GM21825 (cell line): Measurements from ENCODE around the gene SHISAL2B.
"Not testable (repeated sequence)": the region's sequence is repeated elsewhere in the genome, so short reads cannot be mapped to it uniquely, and the experiment has no call there.

Experiments used
- ATAC-seq: cut with Tn5 transposase; IDR thresholded peaks from one replicate; pipeline ENCODE4 v1.9.1; 2021; ENCODE audit warnings: mild to moderate bottlenecking, moderate library complexity; ENCODE audit not compliant: unreplicated experiment

SHISAL2B gene

DNA sequence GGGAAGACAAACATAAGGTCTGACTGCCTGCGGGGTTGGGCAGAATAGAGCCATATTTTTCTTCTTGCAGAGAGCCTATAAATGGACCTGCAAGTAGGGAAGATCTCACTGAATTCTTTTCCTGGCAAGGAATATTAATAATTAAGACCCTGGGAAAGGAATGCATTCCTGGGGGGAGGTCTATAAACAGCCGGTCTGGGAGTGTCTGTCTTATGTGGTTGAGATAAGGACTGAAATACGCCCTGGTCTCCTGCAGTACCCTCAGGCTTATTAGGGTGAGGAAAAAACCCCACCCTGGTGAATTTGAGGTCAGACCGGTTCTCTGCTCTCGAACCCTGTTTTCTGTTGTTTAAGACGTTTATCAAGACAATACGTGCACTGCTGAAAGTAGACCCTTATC lies 6.1 kb downstream of the SHISAL2B start:
- not testable (repeated sequence) for ATAC-seq

DNA sequence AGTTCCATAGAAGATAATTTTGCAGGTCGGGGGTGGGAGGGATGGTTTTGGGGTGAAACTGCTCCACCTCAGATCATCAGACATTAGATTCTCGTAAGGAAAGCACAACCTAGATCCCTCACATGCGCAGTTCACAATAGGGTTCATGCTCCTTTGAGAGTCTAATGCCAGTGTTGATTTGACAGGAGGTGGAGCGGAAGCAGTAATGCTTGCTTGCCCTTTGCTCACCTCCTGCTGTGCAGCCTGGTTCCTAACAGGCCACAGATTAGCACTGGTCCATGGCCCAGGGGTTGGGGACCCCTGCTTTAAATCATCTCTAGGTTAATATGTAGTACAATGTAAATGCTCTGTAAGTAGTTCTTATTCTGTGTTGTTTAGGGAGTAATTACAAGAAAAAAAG lies 10.5 kb downstream of the SHISAL2B start:
- no peak for ATAC-seq

DNA sequence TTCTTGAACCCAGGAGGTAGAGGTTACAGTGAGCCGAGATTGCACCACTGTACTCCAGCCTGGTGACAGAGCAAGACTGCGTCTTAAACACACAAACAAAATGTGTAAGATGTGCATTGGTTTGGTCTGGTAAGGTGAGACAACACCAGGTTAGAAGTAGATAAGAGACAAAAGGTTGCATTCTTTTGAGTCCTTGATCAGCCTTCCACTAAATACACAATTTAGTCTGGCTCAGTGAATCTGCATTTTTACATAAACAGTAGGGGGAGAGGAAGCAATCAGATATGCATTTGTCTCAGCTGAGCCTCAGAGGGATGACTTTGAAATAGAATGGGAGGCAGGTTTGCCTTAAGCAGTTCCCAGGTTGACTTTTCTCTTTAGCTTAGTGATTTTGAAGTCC lies 15.8 kb downstream of the SHISAL2B start:
- not testable (repeated sequence) for ATAC-seq

DNA sequence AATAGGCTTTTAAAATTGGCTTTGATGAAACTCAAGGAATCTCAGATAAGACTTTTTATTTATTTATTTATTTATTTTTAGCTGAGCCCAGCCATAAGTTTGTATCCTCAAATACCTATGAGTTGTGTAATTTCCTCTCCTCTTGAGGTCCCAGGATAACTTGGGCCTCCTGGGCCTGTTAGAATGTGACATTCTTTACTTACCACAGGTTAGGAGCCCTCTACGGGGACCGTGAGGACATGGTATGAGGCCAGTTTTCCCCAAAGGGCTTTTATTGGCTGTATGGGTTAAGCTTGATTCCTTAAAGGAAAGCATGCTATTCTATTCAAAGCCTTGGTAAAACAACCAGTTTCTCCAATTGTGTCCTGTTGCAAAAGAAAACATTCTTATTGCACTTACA lies 16.9 kb downstream of the SHISAL2B start:
- no peak for ATAC-seq

DNA sequence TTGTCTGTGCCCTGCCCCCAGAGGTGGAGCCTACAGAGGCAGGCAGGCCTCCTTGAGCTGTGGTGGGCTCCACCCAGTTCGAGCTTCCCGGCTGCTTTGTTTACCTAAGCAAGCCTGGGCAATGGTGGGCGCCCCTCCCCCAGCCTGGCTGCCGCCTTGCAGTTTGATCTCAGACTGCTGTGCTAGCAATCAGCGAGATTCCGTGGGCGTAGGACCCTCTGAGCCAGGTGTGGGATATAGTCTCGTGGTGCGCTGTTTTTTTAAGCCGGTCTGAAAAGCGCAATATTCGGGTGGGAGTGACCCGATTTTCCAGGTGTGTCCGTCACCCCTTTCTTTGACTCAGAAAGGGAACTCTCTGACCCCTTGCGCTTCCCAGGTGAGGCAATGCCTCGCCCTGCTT lies 24.2 kb downstream of the SHISAL2B start:
- ATAC-seq = not testable (repeated sequence)

DNA sequence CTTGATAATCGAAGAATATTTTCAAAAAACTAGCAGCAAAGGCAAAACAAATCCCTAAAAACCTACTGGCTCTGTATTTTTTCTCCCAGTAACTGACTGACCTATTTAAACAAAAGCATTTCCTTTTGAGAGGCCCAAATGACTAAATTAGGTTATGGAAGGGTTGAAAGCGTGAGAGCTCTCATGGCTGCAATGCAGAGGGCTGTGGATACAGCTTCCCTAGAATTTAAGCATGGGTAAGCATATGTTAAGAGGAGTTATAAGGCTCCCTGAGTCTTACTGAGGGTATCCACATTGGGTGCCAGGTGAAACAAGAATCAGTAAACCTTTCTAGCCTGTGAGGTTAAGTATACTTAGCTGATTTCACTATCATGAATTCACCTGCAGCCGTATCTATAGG lies 32.3 kb downstream of the SHISAL2B start:
- no peak for ATAC-seq

GRCh38 chr5:64727150-64727549 lies 36.8 kb downstream of the SHISAL2B start:
- no peak for ATAC-seq

GRCh38 chr5:64742411-64742810 lies 52.1 kb downstream of the SHISAL2B start:
- ATAC-seq = no peak

DNA sequence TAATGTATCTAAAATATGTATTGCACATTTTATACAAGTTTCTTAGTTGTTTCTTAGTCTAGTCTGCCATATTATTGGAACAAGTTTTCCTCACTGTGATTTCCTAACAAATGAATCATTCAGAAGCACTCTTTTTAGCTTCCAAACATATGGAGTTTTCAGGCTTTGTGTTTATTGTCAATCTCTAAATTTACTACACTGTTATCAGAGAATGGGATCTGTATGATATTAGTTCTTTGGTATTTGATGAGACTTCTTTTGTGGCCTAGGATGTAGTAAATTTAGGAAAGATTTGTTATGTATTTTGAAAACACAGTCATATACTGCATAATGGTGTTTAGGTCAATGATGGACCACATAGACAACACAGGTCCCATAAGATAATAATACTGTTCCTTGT lies 52.5 kb downstream of the SHISAL2B start:
- no peak for ATAC-seq

DNA sequence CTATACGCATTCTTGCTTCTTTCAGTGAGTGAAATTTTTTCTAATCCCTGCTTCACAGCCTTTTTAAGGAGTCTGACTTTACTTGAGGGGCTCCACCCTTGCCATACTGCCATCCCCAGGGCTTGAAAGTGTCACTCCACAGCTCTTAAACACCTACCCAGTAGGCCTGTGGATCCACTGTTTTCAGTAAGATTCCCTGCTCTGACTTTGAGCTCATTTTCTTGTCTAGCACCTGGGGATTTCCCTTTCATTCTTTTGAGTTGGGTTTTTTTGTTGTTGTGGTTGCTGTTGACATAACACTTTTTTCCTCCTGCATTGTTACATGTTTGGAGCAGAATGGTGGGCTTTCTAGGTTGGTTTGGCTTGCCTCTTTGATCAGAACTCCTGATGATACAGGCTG lies 54.6 kb downstream of the SHISAL2B start:
- ATAC-seq = no peak

- ATAC-seq = no peak
Measured at GRCh38 chr5:64746446-64746845, 56.1 kb downstream of the SHISAL2B start.

GRCh38 chr5:64749385-64749784 lies 59.1 kb downstream of the SHISAL2B start:
- no peak for ATAC-seq

- no peak for ATAC-seq
Measured at GRCh38 chr5:64754066-64754465, 63.8 kb downstream of the SHISAL2B start.

- no peak for ATAC-seq
Measured at GRCh38 chr5:64758901-64759300, 68.6 kb downstream of the SHISAL2B start.

GRCh38 chr5:64759960-64760660 lies 69.8 kb downstream of the SHISAL2B start:
- no peak for ATAC-seq

DNA sequence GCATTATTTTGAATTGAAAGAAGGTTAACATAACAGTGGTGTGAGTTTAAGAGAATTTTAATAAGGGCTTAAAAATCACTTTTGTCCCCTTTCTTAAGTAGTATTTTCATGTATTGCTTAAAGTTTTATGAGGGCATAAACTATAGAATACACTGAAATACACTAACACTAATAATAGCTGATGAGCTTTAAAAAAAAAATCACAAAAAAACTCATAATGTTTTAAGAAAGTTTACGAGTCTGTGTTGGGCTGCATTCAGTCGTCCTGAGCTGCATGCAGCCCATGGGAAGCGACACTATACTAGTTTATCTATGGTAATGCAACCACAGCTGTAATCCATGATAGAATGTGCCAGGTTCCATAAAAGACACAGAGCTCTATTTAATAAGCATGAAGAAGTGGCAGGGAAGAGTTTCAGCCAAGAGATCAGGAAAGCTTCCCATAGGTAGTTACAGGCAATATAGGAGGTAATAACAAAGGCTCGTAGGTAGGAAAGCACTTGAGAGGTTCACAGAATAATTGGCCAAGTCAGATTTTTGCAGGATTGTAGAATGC lies 73.7 kb downstream of the SHISAL2B start:
- ATAC-seq = no peak

DNA sequence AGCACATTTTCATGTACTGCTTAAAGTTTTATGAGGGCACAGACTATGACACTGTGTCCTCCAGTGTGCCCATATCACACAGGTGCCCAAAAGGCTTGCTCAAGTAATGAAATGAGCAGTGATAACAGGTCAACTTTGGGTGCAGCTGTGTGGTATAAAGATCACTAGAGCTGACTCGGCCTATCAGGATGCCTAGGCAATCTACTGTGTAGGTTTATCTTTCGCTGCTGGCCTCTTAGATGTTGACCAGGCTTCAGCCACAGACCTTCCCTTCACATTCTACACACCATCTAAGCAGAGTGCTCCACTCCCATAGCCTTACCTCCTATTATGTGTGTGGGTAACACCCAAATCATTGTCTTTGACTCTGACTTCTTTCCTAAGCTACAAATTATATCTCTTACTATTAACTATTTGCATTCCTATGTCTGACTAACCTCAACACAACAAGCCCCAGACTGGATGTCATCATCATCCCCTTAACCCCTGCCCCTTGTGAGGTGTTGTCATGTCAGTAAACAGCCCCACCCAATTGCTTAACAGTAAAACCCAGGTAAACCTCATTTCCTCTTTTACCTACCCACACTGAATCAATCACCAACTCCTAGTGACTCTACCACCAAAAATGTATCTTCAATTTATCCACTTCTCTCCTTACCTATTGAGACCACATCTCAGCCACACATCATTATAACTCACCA lies 75.7 kb downstream of the SHISAL2B start:
- no peak for ATAC-seq

- no peak for ATAC-seq
Measured at GRCh38 chr5:64766941-64767340, 76.6 kb downstream of the SHISAL2B start.
